Measurements from ENCODE around the gene SHB.

SHB gene

DNA sequence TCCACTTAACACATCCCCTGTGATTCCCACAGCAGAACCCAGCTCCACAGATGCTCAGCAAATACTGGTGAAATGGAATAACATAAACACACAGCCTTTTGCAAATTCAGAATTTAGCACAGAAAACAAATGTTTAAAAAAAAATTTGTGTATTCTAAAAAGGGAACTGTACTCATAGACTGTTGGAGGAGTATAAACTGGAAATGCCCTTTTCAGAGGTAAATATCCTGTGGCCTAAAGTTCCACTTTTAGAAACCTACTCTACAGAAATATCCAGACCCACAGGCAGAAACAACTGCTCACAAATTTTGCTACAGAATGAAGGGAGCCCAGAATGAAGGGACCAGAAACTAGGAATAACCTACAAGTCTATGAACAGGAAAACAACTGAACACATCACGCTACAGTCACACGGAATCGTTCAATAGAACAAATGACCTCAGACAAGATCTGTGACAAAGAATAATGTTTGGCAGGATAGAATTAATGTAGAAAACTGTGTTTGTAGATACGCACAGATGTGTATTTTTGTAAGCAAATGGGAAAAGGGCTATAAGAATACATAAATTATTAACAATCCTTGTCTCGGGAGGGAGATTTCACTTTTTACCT, 78.5 kb downstream of the SHB start:
- no peak overlapping the region for H3K4me3 ChIP-seq (ENCODE audit: low read depth, low read length)
- in situ Hi-C loops (cut with HindIII; ENCODE audit: low sequenced_read_pairs): no loop called here
- TF ChIP-seq, protein P1, sequence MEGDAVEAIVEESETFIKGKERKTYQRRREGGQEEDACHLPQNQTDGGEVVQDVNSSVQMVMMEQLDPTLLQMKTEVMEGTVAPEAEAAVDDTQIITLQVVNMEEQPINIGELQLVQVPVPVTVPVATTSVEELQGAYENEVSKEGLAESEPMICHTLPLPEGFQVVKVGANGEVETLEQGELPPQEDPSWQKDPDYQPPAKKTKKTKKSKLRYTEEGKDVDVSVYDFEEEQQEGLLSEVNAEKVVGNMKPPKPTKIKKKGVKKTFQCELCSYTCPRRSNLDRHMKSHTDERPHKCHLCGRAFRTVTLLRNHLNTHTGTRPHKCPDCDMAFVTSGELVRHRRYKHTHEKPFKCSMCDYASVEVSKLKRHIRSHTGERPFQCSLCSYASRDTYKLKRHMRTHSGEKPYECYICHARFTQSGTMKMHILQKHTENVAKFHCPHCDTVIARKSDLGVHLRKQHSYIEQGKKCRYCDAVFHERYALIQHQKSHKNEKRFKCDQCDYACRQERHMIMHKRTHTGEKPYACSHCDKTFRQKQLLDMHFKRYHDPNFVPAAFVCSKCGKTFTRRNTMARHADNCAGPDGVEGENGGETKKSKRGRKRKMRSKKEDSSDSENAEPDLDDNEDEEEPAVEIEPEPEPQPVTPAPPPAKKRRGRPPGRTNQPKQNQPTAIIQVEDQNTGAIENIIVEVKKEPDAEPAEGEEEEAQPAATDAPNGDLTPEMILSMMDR (IDR thresholded peaks at IDR 0.05; ENCODE audit: low read depth, low read length, missing control alignments): no peak
- no peak for DNase-seq (ENCODE audit: low read depth)

DNA sequence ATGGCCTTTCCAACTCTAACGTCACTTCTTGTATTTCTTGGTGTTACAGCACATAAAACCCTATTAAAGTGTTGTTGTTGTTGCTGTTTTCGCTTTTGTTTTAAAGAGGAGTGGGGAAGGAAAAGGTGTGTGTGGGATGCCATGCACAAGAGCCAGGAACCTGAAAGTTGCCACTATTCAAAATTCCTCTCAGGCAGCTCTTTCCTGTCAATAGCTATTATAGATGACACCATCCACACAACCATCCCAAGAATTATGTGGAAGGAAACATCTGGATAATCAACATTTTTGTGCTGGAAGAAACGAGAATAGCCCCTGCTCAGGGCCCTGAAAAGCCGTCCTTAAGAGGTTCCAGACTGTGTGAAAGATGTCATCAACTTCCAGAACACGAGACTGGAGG, 79.3 kb downstream of the SHB start:
- in situ Hi-C loops (cut with HindIII; ENCODE audit: low sequenced_read_pairs): no loop called here
- TF ChIP-seq, protein P1 (IDR thresholded peaks at IDR 0.05; ENCODE audit: low read depth, low read length, missing control alignments): no peak

DNA sequence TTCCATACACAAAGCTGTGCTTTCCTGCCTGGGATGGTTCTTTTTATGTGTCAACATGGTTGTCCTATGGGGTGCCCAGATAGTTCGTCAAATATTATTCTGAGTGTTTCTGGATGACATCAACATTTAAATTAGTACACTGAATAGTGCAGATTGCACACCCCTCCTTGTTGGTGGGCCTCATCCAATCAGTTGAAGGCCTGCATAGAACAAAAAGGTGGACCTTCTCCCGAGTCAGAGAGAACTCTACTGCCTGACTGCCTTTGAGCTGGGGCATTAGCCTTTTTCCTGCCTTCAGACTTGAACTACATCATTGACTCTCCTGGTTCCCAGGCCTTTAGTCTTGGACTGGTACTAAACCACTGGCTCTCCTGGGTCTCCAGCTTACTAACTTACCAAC, 80.4 kb downstream of the SHB start:
- in situ Hi-C loops (cut with HindIII; ENCODE audit: low sequenced_read_pairs): no loop called here
- H3K4me3 ChIP-seq (ENCODE audit: low read depth, low read length): no peak overlapping the region
- TF ChIP-seq, protein P1 (IDR thresholded peaks at IDR 0.05; ENCODE audit: low read depth, low read length, missing control alignments): no peak
- DNase-seq (ENCODE audit: low read depth): no peak

More for the DNA sequence above, 79.3 kb downstream of the SHB start:
- H3K4me3 ChIP-seq (ENCODE audit: low read depth, low read length): no peak overlapping the region
- no peak for DNase-seq (ENCODE audit: low read depth)

DNA sequence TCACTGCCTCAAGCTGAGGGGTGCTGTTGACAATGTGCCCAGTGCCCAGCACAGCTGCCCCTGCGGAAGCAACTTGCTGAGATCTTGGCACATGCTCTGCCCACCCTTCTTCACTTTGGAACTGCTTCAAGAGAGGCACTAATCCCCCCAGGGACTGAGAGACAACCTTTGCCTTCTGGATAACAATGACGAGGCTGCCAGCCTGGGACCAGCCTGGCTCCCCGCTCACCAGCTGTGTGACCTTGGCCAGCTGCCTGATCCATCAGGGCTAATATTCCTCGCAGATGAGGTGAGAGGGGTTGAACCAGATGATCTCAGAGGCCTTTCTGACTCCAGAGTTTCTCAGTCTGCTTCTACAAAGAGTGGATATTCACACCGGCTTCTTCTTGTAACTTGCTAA, 81.0 kb downstream of the SHB start:
- TF ChIP-seq, protein P1 (IDR thresholded peaks at IDR 0.05; ENCODE audit: low read depth, low read length, missing control alignments): no peak
- DNase-seq (ENCODE audit: low read depth): no peak
- H3K4me3 ChIP-seq (ENCODE audit: low read depth, low read length): no peak overlapping the region
- in situ Hi-C loops (cut with HindIII; ENCODE audit: low sequenced_read_pairs): no loop called here

DNA sequence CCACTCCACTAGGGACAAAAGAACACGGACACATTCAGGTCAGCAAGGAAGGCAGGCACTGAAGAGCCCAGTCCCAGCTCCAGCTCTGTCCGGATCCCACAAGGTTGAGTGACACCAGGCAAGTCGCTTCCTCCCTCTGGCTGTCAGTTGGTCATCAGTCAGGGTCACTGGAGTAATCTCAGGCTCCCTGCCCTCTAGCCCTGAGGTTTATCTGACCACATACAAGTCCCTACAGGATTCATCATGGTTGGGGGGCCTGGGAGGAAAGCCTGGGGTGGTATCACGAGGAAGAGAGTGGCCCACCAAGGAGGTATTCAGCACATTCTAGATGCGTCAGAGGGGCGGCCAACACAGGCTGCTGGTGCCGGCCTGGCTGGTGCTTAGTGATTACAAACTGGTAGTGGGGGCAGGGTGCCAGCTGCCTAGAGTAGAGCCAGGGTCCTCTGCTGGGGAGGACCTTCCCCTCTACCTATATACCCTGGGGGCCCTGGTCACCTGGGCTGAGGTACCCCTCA, 81.5 kb downstream of the SHB start:
- no peak for DNase-seq (ENCODE audit: low read depth)
- in situ Hi-C loops (cut with HindIII; ENCODE audit: low sequenced_read_pairs): no loop called here
- TF ChIP-seq, protein P1 (IDR thresholded peaks at IDR 0.05; ENCODE audit: low read depth, low read length, missing control alignments): no peak
- H3K4me3 ChIP-seq (ENCODE audit: low read depth, low read length): no peak overlapping the region

DNA sequence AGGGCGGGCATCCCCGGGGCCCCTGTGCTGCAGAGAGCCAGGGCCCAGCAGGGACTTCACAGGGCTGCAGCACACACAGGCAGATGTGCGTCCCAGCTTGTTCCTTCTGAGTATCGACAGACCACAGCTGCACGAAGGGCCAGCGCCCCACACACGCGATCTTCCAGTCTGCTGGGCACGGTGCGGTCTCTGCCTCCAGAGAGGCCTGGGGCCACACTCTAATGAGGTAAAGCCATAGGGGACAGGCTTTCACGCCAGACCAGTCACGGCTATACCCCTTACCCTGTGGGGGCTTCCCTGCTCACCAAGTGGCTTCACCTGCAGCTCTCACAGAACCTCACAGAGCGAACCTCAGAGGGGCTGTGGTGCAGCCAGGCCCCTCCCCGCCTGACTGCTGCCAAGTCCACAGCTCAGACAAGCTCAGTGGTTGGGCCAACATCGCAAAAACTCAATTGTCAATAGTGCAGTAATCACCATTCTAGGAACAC, 82.2 kb downstream of the SHB start:
- no peak for DNase-seq (ENCODE audit: low read depth)
- H3K4me3 ChIP-seq (ENCODE audit: low read depth, low read length): no peak overlapping the region
- in situ Hi-C loops (cut with HindIII; ENCODE audit: low sequenced_read_pairs): no loop called here
- TF ChIP-seq, protein P1 (IDR thresholded peaks at IDR 0.05; ENCODE audit: low read depth, low read length, missing control alignments): no peak
